Activated CD4-positive, alpha-beta T cell treated with anti-CD3 and anti-CD28 coated beads for 36 hours (primary cell): ENCODE results near the gene MFNG. TPM values are rescaled to one million over a fixed set of nuclear protein-coding genes. Genes with fewer than 3 reads are reported as not detected.

ENCODE experiments used
- ATAC-seq: fragments of 200-7000 bp; cut with Tn5 transposase; one replicate; pipeline ENCODE4 v1.10.0; 2021; ENCODE audit warnings: mild to moderate bottlenecking, moderate library complexity
- CTCF ChIA-PET: fragments of 350-600 bp; sonication (Branson Sonifier 250); formaldehyde crosslinking; loops from one replicate; lab custom pipeline; 2021; ENCODE audit warnings: antibody characterized with exemption; lab: Charles Lee
- POLR2A ChIA-PET: fragments of 350-600 bp; sonication (Branson Sonifier 250); formaldehyde crosslinking; loops from one replicate; lab custom pipeline; 2021; ENCODE audit warnings: antibody characterized with exemption, inconsistent platforms; lab: Charles Lee
- DNase-seq: peaks from one replicate; pipeline ENCODE4 v3.0.0-alpha.2; 2020
- H3K27ac Mint-ChIP-seq: one replicate; pipeline ENCODE4 v1.8.0; 2021; ENCODE audit warnings: mixed read lengths
- H3K27me3 Mint-ChIP-seq: one replicate; pipeline ENCODE4 v1.8.0; 2021; ENCODE audit warnings: mixed read lengths
- H3K36me3 Mint-ChIP-seq: one replicate; pipeline ENCODE4 v1.8.0; 2021; ENCODE audit warnings: low read depth, mixed read lengths
- H3K4me1 Mint-ChIP-seq: one replicate; pipeline ENCODE4 v1.8.0; 2021; ENCODE audit warnings: mixed read lengths
- H3K4me3 Mint-ChIP-seq: one replicate; pipeline ENCODE4 v1.8.0; 2021; ENCODE audit warnings: mild to moderate bottlenecking, moderate library complexity, mixed read lengths
- H3K9me3 Mint-ChIP-seq: one replicate; pipeline ENCODE4 v1.8.0; 2021; ENCODE audit warnings: low read depth, mixed read lengths
- intact Hi-C, 2 experiments: fragments of 100-400 bp; cut with DNase I in 1 of 2; cut with micrococcal nuclease in 1 of 2; formaldehyde crosslinking; loops; one replicate each; pipeline versions ENCODE4 v1.14.2 to v1.15.1; 2022 to 2024; cut with DNase I, micrococcal nuclease
- total RNA-seq, 2 experiments: library from RNA; stranded (reverse); gene quantifications; one replicate each; pipeline ENCODE4 v1.2.3, GENCODE V29; 2021

The MFNG gene
- total RNA-seq, 2 experiments from 2014 or later: 108 to 125 TPM

DNA sequence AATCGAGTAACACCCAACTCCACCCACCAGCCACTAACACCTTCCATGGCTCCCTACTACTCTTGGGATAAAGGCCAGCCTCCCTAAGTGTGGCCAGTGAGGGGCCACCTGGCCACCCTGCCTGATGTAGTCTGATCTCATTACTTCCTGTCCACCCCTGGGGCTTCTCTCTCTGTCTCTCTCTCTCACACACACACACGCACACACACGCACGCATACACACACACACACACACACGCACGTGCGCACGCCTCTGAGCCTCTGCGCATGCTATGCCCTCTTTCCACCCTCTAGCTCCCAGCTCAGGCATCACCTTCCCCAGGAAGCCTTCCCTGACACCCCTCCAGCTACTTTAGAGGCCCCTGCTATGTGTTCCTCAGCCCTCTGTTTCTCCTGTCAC, 3.9 kb downstream of the MFNG start:
- POLR2A ChIA-PET: interaction anchor here (0.6 kb wide), 1 partner anchor 81 kb away, joined by 5 read pairs; no protein-coding TSS in a partner anchor
- no peaks in the 10 kb centered on the region for H3K27me3 Mint-ChIP-seq
- ATAC-seq (no peak), DNase-seq (no peak)
- H3K4me3 Mint-ChIP-seq: peak overlapping the region; percentile 92
- CTCF ChIA-PET: interaction anchor here (1.7 kb wide), 1 partner anchor 10 kb away, joined by 8 read pairs; no protein-coding TSS in a partner anchor
- peaks cover 44% of the 10 kb centered on the region for H3K36me3 Mint-ChIP-seq
- no peaks in the 10 kb centered on the region for H3K9me3 Mint-ChIP-seq
- peaks cover 39% of the 10 kb centered on the region for H3K4me1 Mint-ChIP-seq
- H3K27ac Mint-ChIP-seq: peak overlapping the region; percentile 97
- intact Hi-C loops: loop anchor here in 1 of 2 experiments (5.0 kb wide), 1 partner anchor 50 kb away; no protein-coding TSS in a partner anchor

DNA sequence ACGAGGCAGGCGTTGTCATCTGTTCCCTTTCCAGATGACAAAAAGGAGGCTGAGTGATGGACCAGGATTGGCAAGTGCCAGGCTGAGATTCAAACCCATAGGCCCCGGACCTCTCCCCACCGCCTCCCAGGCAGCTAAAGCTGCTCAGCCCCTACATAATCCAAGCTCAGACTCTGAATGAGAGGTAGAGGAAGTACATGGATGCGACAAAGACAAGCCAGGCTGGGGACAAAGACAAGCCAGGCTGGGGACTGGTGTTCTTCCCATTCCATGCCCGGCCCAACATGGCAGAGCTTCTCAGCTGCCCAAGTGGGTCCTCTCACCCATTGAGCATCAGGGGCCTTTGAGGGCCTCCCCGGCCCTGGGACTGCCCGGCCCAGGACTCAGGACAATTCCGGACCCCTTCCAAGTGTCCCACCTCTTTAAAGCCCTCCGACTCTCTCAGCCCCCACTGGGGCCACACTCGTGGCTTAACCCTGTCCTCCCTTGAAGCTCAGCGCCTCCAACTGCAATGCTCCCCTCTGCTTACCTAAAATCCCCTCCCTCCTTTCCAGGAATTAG, 4.8 kb downstream of the MFNG start:
- no peaks in the 10 kb centered on the region for H3K27me3 Mint-ChIP-seq
- peak overlapping the region; percentile 97 for H3K27ac Mint-ChIP-seq
- intact Hi-C loops: loop anchor here in 1 of 2 experiments (5.0 kb wide), 1 partner anchor 51 kb away; no protein-coding TSS in a partner anchor
- CTCF ChIA-PET: interaction anchor here (0.5 to 1.7 kb wide), 3 partner anchors 9 to 86 kb away, joined by 3 to 8 read pairs (median 3); no protein-coding TSS in a partner anchor
- H3K4me1 Mint-ChIP-seq: peaks cover 31% of the 10 kb centered on the region
- no peak overlapping the region for H3K4me3 Mint-ChIP-seq
- peaks cover 50% of the 10 kb centered on the region for H3K36me3 Mint-ChIP-seq
- ATAC-seq (no peak), DNase-seq (no peak)
- POLR2A ChIA-PET: no interaction called here
- no peaks in the 10 kb centered on the region for H3K9me3 Mint-ChIP-seq

GRCh38 chr22:37480387-37481346, 5.5 kb downstream of the MFNG start:
- H3K27me3 Mint-ChIP-seq: no peaks in the 10 kb centered on the region
- peaks cover 56% of the 10 kb centered on the region for H3K36me3 Mint-ChIP-seq
- no peaks in the 10 kb centered on the region for H3K9me3 Mint-ChIP-seq
- H3K4me3 Mint-ChIP-seq: no peak overlapping the region
- POLR2A ChIA-PET: no interaction called here
- peaks cover 30% of the 10 kb centered on the region for H3K4me1 Mint-ChIP-seq
- CTCF ChIA-PET: interaction anchor here (0.7 to 1.7 kb wide), 2 partner anchors 8 to 87 kb away, joined by 3 to 8 read pairs; no protein-coding TSS in a partner anchor
- no peak for ATAC-seq
- intact Hi-C loops: loop anchor here in 1 of 2 experiments (5.0 kb wide), 1 partner anchor 52 kb away; no protein-coding TSS in a partner anchor
- no peak for DNase-seq
- H3K27ac Mint-ChIP-seq: peak overlapping the region; percentile 47

DNA sequence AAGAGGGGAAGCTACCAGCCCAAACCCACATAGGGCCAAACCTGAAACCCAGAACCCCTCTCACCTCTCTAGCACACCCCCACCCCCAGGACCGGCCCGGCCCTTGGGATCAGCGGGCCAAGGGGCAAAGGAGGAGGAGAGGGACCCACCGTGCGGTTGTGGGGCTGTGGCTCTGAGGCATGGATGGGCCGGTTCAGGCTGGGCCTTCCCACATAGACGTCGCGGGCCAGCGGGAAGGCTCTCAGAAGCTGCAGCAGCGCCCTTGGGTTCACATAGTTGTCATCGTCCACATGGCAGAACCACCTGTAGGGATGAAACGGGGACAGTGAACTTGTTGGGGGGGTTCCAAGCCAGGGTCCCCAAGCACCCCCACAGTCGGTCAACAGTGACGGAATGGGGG, 7.0 kb downstream of the MFNG start:
- no peak overlapping the region for H3K4me3 Mint-ChIP-seq
- no peaks in the 10 kb centered on the region for H3K27me3 Mint-ChIP-seq
- CTCF ChIA-PET: no interaction called here
- intact Hi-C loops: no loop called here
- ATAC-seq (no peak), DNase-seq (no peak)
- POLR2A ChIA-PET: no interaction called here
- H3K4me1 Mint-ChIP-seq: peaks cover 30% of the 10 kb centered on the region
- no peak overlapping the region for H3K27ac Mint-ChIP-seq
- no peaks in the 10 kb centered on the region for H3K9me3 Mint-ChIP-seq
- H3K36me3 Mint-ChIP-seq: peaks cover 57% of the 10 kb centered on the region

DNA sequence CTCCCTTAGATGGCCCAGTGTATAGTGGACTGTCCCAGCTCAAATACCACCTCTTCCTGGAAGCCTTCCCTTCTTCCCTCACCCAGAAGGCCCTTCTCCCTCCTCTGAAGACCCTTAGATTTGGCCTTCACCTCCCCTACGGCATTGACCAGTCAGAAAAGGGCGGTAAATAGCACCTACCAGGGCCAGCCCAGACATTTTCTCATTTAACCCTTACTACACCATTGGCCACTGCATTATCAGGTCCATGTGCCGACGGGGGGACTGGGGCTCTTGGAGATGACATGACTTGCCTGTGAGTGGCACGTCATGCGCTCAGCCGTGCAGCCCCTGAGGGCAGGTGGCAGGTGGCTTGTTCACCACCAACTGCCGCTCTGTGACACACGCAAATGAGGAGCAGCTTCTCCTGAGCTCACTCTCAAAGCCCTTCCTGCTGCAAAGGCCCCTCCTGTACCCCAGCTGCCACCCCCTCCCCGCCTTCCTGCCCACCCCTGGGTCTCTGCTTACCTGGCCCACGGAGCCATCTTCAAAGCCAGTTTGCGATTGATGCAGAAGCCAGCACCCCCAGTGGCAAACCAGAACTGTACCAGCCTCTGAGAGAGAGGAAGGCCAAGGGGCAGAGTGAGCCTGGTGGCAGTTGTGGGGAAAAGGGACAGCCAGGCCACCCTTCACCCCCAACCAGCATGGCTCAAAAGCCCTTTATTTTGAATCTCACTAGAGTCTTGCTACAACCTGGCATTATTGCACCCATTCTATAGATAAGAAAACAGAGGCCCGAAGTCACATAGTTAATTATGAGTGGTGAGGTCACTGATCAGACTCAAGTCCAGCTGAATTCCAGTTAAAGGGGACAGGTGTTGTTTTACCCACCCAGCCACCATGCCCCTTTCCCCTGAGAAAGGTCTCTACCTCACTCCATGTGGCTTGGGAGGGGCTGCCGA, 9.5 kb downstream of the MFNG start:
- H3K4me3 Mint-ChIP-seq: no peak overlapping the region
- no peak overlapping the region for H3K27ac Mint-ChIP-seq
- H3K9me3 Mint-ChIP-seq: no peaks in the 10 kb centered on the region
- no peak for DNase-seq
- intact Hi-C loops: no loop called here
- no peaks in the 10 kb centered on the region for H3K27me3 Mint-ChIP-seq
- CTCF ChIA-PET: no interaction called here
- no peak for ATAC-seq
- POLR2A ChIA-PET: no interaction called here
- H3K4me1 Mint-ChIP-seq: peaks cover 7% of the 10 kb centered on the region
- H3K36me3 Mint-ChIP-seq: peaks cover 47% of the 10 kb centered on the region

- Mint-ChIP-seq H3K27me3 (no peaks in the 10 kb centered on the region), H3K4me3 (no peak overlapping the region), H3K4me1 (no peaks in the 10 kb centered on the region), H3K36me3 (peaks cover 51% of the 10 kb centered on the region), H3K9me3 (no peaks in the 10 kb centered on the region), H3K27ac (no peak overlapping the region)
- DNase-seq: no peak
- intact Hi-C loops: no loop called here
- ChIA-PET CTCF (interaction anchor here (0.5 to 1.4 kb wide), 2 partner anchors 24 to 55 kb away, joined by 3 read pairs; no protein-coding TSS in a partner anchor), POLR2A (no interaction called here)
- no peak for ATAC-seq
Measured at GRCh38 chr22:37474447-37475090, 11.6 kb downstream of the MFNG start.

GRCh38 chr22:37473437-37473946, 12.7 kb downstream of the MFNG start:
- Mint-ChIP-seq H3K36me3 (peaks cover 59% of the 10 kb centered on the region), H3K4me3 (no peak overlapping the region), H3K9me3 (no peaks in the 10 kb centered on the region), H3K4me1 (no peaks in the 10 kb centered on the region), H3K27me3 (no peaks in the 10 kb centered on the region), H3K27ac (no peak overlapping the region)
- POLR2A ChIA-PET: no interaction called here
- CTCF ChIA-PET: interaction anchor here (1.1 to 2.6 kb wide), 4 partner anchors 8 to 93 kb away, joined by 4 to 16 read pairs (median 8); no protein-coding TSS in a partner anchor
- DNase-seq: no peak
- no peak for ATAC-seq
- intact Hi-C loops: no loop called here

- intact Hi-C loops: loop anchor here (1.0 kb wide), 1 partner anchor 26 kb away; no protein-coding TSS in a partner anchor
- ChIA-PET CTCF (interaction anchor here (0.6 to 2.6 kb wide), 16 partner anchors 9 to 697 kb away, joined by 3 to 16 read pairs (median 4); no protein-coding TSS in a partner anchor), POLR2A (no interaction called here)
- H3K27ac Mint-ChIP-seq: no peak overlapping the region
- no peak for ATAC-seq
- DNase-seq: peak; percentile 67
- H3K27me3 Mint-ChIP-seq: no peaks in the 10 kb centered on the region
- peaks cover 57% of the 10 kb centered on the region for H3K36me3 Mint-ChIP-seq
- H3K4me3 Mint-ChIP-seq: no peak overlapping the region
- no peaks in the 10 kb centered on the region for H3K9me3 Mint-ChIP-seq
- no peaks in the 10 kb centered on the region for H3K4me1 Mint-ChIP-seq
Measured at GRCh38 chr22:37472418-37473006, 13.7 kb downstream of the MFNG start.

- no peak overlapping the region for H3K4me3 Mint-ChIP-seq
- DNase-seq (no peak), ATAC-seq (no peak)
- POLR2A ChIA-PET: no interaction called here
- no peaks in the 10 kb centered on the region for H3K4me1 Mint-ChIP-seq
- H3K27me3 Mint-ChIP-seq: no peaks in the 10 kb centered on the region
- CTCF ChIA-PET: interaction anchor here (0.6 to 2.6 kb wide), 18 partner anchors 9 to 696 kb away, joined by 3 to 16 read pairs (median 4); no protein-coding TSS in a partner anchor
- no peaks in the 10 kb centered on the region for H3K9me3 Mint-ChIP-seq
- no peak overlapping the region for H3K27ac Mint-ChIP-seq
- peaks cover 51% of the 10 kb centered on the region for H3K36me3 Mint-ChIP-seq
- intact Hi-C loops: loop anchor here (1.0 kb wide), 1 partner anchor 26 kb away; no protein-coding TSS in a partner anchor
Measured at GRCh38 chr22:37471727-37472417, 14.3 kb downstream of the MFNG start.
